ENCODE measurements around the gene IMPDH1.

Gene IMPDH1

DNA sequence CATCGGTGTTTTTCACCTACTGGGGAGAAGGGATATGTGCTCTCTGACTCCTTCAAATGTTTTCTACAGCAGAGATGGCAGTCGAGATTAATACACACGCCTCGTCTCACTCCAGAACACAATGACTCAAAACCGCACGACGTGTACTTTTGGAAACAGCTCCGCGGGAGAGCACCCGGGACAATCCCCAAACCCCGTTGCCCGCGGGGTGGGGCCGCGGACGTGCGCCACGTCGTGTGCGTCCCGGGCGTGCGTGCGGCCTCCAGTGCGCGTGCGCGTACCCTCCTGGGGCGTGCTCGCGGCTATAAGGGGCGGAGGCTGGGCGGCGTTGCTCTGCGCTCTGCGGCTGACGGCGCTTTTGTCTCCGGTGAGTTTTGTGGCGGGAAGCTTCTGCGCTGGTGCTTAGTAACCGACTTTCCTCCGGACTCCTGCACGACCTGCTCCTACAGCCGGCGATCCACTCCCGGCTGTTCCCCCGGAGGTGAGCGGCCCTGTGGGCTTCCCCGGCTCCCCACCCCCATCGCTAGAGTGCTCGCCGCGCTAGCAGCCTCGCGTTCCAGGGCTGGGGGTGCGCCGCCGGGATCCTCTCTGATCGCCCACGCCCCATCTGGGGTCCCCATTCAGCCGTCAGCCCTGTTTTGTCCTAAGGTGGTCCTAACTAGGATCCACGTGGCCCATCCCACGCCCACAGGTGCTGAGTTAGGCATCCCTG lies 45.9 kb upstream of the IMPDH1 start, which contains the start of gene HILPDA:
Gene HILPDA, plus strand, starts transcription at position 336 of the 712 bp plus-strand sequence. CDS start 1,391 bp downstream, outside the sequence.
- peak; percentile 79 for TF ChIP-seq ZFP3 (CRISPR knock-in tag; IDR thresholded peaks at IDR 0.05)
- TF ChIP-seq ZNF8 (CRISPR knock-in tag; IDR thresholded peaks at IDR 0.05), result no peak
- TF ChIP-seq, protein P1, sequence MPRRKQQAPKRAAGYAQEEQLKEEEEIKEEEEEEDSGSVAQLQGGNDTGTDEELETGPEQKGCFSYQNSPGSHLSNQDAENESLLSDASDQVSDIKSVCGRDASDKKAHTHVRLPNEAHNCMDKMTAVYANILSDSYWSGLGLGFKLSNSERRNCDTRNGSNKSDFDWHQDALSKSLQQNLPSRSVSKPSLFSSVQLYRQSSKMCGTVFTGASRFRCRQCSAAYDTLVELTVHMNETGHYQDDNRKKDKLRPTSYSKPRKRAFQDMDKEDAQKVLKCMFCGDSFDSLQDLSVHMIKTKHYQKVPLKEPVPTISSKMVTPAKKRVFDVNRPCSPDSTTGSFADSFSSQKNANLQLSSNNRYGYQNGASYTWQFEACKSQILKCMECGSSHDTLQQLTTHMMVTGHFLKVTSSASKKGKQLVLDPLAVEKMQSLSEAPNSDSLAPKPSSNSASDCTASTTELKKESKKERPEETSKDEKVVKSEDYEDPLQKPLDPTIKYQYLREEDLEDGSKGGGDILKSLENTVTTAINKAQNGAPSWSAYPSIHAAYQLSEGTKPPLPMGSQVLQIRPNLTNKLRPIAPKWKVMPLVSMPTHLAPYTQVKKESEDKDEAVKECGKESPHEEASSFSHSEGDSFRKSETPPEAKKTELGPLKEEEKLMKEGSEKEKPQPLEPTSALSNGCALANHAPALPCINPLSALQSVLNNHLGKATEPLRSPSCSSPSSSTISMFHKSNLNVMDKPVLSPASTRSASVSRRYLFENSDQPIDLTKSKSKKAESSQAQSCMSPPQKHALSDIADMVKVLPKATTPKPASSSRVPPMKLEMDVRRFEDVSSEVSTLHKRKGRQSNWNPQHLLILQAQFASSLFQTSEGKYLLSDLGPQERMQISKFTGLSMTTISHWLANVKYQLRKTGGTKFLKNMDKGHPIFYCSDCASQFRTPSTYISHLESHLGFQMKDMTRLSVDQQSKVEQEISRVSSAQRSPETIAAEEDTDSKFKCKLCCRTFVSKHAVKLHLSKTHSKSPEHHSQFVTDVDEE (CRISPR knock-in tag; IDR thresholded peaks at IDR 0.05), result peak; percentile 65; the same call in 1 of the 2 replicates
- no peak for TF ChIP-seq ZC3H10 (CRISPR knock-in tag; IDR thresholded peaks at IDR 0.05)
- TF ChIP-seq SNAI2 (CRISPR knock-in tag; IDR thresholded peaks at IDR 0.05), result no peak
- 0 out of 2 replicates have a peak, but pooled peaks have one; percentile 69 for TF ChIP-seq CSDC2 (CRISPR knock-in tag; IDR thresholded peaks at IDR 0.05)
- TF ChIP-seq ZNF70 (CRISPR knock-in tag; IDR thresholded peaks at IDR 0.05), result no peak
- TF ChIP-seq ISL1 (CRISPR knock-in tag; IDR thresholded peaks at IDR 0.05), result 0 out of 2 replicates have a peak, but pooled peaks have one; percentile 15
- peak; percentile 96 for ATAC-seq

DNA sequence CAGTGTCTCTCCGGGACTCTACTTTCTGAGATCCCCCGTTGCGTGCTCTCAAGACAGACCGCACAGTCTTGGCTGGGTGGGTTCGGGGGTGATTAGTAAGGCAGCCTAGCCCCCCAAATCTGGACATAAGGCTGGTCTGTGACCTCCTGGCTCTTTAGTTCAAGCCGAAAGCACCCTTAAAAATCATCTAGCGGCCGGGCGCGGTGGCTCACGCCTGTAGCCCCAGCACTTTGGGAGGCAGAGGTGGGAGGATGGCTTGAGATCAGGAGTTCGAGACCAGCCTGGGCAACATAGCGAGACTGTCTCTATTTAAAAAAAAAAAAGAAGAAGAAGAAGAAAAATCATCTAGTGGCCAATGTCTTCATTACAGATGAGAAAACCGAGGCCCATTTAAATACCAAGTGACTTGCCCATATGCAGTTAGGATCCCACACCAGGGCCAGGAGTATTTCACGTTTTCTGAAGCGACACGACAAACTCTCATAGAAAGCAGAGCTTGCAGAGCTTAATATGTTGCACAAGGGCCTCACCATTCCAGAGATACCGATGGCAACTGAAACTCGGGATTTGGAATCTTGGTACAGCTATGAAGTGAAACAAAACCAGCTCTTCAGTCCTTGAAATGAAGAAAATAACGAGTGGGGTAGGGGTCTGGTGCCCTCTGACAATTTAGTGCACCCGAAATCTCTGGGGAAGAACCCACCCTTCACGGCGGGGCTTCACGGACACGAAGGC lies 45.2 kb upstream of the IMPDH1 start:
- no peak for TF ChIP-seq PPARA (CRISPR knock-in tag; IDR thresholded peaks at IDR 0.05; ENCODE audit: borderline replicate concordance)
- no peak for TF ChIP-seq ZNF8 (CRISPR knock-in tag; IDR thresholded peaks at IDR 0.05)
- TF ChIP-seq, protein P2, sequence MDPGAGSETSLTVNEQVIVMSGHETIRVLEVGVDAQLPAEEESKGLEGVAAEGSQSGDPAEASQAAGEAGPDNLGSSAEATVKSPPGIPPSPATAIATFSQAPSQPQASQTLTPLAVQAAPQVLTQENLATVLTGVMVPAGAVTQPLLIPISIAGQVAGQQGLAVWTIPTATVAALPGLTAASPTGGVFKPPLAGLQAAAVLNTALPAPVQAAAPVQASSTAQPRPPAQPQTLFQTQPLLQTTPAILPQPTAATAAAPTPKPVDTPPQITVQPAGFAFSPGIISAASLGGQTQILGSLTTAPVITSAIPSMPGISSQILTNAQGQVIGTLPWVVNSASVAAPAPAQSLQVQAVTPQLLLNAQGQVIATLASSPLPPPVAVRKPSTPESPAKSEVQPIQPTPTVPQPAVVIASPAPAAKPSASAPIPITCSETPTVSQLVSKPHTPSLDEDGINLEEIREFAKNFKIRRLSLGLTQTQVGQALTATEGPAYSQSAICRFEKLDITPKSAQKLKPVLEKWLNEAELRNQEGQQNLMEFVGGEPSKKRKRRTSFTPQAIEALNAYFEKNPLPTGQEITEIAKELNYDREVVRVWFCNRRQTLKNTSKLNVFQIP (CRISPR knock-in tag; IDR thresholded peaks at IDR 0.05; ENCODE audit: borderline replicate concordance, low read depth), result no peak
- TF ChIP-seq, protein P1 (CRISPR knock-in tag; IDR thresholded peaks at IDR 0.05), result no peak
- no peak for TF ChIP-seq ZNF565 (CRISPR knock-in tag; conservative IDR thresholded peaks at IDR 0.05; ENCODE audit: low read depth)
- peak; percentile 2 for ATAC-seq

DNA sequence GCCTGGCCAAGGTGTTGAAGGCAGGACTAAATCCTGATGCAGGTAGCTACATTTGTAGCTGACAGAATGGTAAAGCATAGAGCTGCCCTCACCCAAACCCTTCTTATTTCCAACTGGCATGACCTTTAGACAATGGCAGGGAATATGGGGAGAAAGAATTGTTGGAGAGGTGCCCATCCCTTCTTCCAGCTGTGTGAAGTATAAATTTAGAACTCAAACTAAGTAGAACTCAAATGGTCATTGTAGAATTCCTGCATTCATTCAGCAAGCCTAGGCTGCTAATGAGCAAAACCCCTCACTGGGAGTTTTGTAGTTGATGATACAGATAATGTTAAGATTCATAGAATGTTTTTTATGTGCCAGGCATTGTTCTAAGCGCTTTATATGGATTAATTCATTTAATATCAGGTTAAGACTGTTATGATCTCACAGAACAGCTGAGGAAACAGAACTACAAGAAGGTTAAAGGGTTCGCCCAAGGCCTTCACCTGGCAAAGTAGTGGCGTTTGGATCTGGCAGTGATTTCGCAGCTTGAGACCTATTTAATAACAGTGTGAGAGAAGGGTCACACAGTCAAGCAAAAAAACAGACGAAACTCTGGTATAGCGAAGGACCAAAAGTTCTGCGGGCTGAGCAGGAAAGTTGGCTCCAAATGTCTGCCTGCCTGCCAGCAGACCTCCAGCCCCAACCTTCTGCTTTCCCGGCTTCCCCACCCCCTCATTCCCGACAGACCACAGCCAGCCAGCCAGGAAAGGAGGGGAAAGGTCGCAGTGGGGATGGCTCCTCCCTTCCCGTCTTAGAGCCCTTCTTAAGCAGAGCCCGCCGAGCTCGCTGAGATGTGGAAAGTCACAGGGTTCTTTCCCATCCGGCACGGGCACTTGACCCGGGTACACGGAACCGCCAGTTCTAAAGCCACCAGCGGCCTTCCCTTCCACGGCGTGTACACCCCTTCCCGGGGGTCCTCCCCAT lies 44.3 kb upstream of the IMPDH1 start:
- TF ChIP-seq, protein P2 (CRISPR knock-in tag; IDR thresholded peaks at IDR 0.05; ENCODE audit: borderline replicate concordance, low read depth), result no peak
- TF ChIP-seq TCF4 (CRISPR knock-in tag; IDR thresholded peaks at IDR 0.05; ENCODE audit: borderline replicate concordance) (peak; percentile 22; the same call in 1 of the 2 replicates), ISL1 (CRISPR knock-in tag; IDR thresholded peaks at IDR 0.05) (no peak), ZFP30 (CRISPR knock-in tag; IDR thresholded peaks at IDR 0.05) (no peak)
- TF ChIP-seq, protein P3, sequence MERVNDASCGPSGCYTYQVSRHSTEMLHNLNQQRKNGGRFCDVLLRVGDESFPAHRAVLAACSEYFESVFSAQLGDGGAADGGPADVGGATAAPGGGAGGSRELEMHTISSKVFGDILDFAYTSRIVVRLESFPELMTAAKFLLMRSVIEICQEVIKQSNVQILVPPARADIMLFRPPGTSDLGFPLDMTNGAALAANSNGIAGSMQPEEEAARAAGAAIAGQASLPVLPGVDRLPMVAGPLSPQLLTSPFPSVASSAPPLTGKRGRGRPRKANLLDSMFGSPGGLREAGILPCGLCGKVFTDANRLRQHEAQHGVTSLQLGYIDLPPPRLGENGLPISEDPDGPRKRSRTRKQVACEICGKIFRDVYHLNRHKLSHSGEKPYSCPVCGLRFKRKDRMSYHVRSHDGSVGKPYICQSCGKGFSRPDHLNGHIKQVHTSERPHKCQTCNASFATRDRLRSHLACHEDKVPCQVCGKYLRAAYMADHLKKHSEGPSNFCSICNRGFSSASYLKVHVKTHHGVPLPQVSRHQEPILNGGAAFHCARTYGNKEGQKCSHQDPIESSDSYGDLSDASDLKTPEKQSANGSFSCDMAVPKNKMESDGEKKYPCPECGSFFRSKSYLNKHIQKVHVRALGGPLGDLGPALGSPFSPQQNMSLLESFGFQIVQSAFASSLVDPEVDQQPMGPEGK (CRISPR knock-in tag; IDR thresholded peaks at IDR 0.05; ENCODE audit: borderline replicate concordance), result no peak
- TF ChIP-seq, protein P1 (CRISPR knock-in tag; IDR thresholded peaks at IDR 0.05), result peak; percentile 46; the same call in 1 of the 2 replicates
- no peak for ATAC-seq

All from SK-N-SH treated with all-trans-retinoic acid at 6 μM for 48 hours (cell line).